ENCODE measurements around the gene HOXC9. TPM values are rescaled to one million over a fixed set of nuclear protein-coding genes. Genes with fewer than 3 reads are reported as not detected.

The HOXC9 gene
- total RNA-seq, 2 donors from 2014 or later, result not detected

DNA sequence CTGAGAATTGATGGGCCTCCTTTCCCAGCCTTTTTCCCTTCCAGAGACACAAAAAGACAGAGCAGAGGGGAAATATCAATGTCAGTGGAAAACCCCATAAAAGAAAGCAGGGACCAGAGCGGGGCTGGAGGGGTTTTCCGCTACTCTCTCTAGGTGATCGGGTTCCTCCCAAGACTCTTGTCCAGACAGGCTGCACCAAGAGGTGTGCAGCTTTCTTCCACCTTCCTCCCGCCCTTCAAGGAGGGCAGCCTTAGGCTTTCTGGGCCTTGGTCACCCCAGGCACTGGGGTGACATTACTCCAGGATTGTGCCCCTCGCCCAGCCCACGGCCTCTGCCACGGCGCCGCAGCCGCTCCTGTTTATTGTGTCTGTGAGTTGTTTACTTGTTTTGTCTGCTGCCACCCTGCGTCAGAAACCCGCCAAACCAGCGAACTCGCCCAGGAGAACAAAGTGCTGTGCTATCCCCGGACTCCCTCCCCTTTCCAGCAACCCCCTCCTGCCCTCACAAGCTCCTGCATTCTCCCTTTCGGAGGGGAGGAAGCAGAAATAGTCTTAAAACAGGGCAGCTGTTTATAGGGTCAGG, 21.6 kb downstream of the HOXC9 start:
- no peak overlapping the region for H3K27ac ChIP-seq
- TF ChIP-seq, protein P1, sequence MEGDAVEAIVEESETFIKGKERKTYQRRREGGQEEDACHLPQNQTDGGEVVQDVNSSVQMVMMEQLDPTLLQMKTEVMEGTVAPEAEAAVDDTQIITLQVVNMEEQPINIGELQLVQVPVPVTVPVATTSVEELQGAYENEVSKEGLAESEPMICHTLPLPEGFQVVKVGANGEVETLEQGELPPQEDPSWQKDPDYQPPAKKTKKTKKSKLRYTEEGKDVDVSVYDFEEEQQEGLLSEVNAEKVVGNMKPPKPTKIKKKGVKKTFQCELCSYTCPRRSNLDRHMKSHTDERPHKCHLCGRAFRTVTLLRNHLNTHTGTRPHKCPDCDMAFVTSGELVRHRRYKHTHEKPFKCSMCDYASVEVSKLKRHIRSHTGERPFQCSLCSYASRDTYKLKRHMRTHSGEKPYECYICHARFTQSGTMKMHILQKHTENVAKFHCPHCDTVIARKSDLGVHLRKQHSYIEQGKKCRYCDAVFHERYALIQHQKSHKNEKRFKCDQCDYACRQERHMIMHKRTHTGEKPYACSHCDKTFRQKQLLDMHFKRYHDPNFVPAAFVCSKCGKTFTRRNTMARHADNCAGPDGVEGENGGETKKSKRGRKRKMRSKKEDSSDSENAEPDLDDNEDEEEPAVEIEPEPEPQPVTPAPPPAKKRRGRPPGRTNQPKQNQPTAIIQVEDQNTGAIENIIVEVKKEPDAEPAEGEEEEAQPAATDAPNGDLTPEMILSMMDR (IDR thresholded peaks at IDR 0.05), result no peak

DNA sequence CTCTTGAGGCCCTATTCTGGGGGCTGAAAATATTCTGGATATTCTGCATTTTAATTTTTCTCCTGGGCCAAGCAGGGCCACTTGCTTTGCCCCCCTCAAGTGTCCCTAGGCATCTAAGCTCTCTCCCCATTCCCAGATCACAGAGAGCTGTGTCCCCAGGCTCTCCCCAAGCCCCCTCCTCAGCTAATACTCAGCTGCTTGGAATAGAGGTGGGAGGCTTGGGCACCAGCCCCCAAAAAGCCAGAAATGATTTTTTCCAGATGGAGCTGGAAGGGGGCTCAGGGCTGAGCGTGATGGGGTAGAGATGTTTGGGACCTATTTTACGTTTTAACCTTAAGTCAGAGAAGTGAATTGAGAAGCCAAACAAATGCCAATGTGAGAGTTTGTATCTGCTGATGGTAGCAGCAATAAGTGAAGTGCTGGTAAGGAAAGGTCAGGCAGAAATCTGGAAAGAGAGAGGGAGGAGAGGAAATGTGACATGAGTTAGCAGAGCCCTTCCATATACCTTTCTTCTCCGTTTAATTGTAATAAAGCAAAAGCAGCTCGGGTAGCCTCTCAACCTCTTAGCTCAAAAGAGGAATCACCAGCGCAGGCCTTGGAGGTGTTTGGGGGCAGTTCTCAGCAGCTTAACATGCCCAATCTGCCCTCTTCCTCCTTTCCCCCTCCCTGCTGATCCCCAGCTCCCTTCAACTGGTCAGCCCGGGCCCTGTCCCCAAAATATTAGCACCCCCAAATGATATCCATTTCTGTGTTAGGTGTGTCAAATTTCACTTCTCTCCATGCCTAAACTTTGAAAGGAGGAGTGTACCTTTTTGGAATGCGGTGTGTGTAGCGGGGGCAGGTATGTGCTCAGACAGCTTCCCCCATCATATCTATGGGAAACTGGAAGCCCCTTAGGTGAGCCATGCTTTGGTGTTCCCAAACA, 23.3 kb downstream of the HOXC9 start:
- TF ChIP-seq, protein P1 (IDR thresholded peaks at IDR 0.05), result no peak
- no peaks in the 10 kb centered on the region for H3K9me3 ChIP-seq
- no peak overlapping the region for H3K4me3 ChIP-seq
- DNase-seq (ENCODE audit: low spot score), result no peak
- H3K36me3 ChIP-seq, result no peaks in the 10 kb centered on the region
- H3K27ac ChIP-seq, result no peak overlapping the region
- H3K4me1 ChIP-seq, result peaks cover 0 to 19% of the 10 kb centered on the region in 2 donors
- peaks cover 16 to 29% of the 10 kb centered on the region in 2 donors for H3K27me3 ChIP-seq

More for the DNA sequence above, 21.6 kb downstream of the HOXC9 start:
- Histone ChIP-seq H3K9me3 (no peaks in the 10 kb centered on the region), H3K4me1 (peaks cover 0 to 36% of the 10 kb centered on the region in 2 donors), H3K27me3 (peaks cover 9 to 29% of the 10 kb centered on the region in 2 donors), H3K4me3 (no peak overlapping the region), H3K36me3 (no peaks in the 10 kb centered on the region)
- no peak for DNase-seq (ENCODE audit: low spot score)

DNA sequence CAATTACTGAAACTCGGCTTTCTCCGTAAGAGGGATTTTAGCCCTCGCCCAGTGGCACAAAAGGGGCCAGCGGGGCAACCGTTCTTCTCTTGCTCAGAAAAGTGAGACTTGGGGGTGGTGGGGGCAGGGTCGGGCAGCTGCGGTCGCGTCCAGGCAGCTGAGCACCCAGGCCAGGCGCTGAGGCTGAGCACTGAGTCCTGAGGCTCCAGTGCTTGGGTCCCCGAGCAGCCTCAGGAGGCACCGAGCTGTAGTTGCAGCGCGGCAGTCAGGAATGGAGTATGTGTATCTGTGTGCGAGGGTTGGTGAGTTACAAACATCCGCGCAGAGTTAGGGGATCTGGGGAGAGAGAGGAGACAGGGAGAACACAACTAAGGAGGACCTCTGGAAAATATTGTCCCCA, 24.2 kb downstream of the HOXC9 start:
- Histone ChIP-seq H3K4me3 (no peak overlapping the region), H3K9me3 (no peaks in the 10 kb centered on the region), H3K4me1 (peaks cover 0 to 12% of the 10 kb centered on the region in 2 donors), H3K27ac (no peak overlapping the region), H3K27me3 (peaks cover 24 to 38% of the 10 kb centered on the region in 2 donors), H3K36me3 (no peaks in the 10 kb centered on the region)
- no peak for DNase-seq (ENCODE audit: low spot score)
- TF ChIP-seq, protein P1 (IDR thresholded peaks at IDR 0.05), result no peak

DNA sequence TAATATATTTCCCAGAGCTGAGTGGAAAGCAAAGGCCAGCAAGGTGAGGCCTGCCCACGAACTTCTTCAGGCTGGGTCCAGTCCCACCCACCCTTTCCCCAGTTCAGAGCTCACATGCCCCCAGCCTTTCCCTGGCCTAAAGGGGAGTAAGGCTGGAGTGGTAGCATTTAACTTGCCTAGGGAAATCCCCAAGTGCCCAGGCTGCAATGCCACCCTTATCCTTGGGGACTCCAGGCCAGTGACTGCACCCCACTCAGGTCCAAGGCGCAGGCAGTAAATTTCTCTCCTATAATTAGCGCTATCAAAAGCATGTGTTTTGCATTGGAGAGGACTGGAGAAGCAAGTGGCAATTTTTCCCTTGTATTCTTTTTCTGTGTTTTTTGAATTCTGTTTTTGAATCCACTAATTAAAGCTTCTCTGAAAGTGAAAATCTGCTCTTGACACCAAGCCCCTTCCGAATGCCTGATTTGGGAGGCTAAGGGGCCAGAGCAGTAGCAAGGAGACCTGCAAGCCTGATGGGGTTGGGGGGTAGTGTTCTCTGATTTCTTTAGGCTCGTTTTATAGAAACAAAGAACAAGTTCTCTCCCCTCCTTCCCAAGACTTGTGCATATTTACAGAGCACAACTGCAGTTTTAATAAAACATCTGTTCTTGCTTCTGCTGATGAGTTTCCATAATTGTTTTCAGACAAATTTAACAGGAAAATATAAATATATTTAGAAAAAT, 24.8 kb downstream of the HOXC9 start:
- Histone ChIP-seq H3K27ac (no peak overlapping the region), H3K4me1 (peaks cover 0 to 12% of the 10 kb centered on the region in 2 donors), H3K36me3 (no peaks in the 10 kb centered on the region), H3K27me3 (peaks cover 25 to 45% of the 10 kb centered on the region in 2 donors), H3K9me3 (no peaks in the 10 kb centered on the region), H3K4me3 (no peak overlapping the region)
- TF ChIP-seq, protein P1 (IDR thresholded peaks at IDR 0.05), result no peak
- DNase-seq (ENCODE audit: low spot score), result no peak

DNA sequence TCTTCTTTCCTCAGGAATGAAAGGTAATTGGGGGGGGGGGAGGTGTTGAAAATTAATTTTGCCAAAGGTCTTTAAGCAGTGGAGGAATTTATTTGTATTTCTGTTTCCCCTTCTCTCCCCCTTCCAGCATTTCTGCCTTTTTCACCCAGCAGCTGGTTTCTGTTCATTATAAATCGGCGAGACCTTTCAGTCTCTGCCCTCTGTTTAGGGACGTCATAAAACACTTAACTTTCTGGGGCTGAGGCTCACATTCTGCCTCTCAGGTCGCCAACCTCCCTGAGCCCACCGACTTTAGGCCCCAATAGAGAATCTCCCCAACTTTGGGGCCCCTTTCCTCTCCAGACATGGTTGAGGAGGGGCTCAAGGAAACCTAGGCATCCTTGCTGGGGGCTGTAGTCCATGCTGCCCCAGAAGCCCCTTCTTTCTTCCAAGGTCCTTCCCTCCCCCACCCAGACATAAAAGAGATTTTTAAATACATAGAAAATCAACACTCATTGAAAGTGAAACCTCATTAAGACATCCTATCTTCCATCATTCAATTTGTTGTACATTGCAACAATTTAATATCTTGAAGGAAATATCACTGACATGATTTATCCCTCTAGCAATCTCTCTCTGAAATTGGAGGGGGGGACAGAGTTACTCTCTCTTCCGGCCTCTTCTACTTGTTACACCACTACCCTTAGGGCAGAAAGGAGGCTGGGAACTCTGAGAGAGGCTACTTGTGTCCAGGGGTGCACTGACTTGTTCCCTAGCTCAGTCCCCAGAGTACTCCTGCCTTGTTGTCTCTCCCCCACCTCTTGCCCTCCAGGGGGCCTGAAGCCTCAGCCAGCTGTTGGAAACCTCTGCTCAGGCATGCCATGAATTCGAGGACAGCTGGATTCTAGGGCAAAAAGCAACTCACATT, 25.8 kb downstream of the HOXC9 start:
- Histone ChIP-seq H3K4me3 (no peak overlapping the region), H3K27me3 (peaks cover 33 to 52% of the 10 kb centered on the region in 2 donors), H3K9me3 (no peaks in the 10 kb centered on the region), H3K27ac (no peak overlapping the region), H3K36me3 (no peaks in the 10 kb centered on the region), H3K4me1 (peaks cover 0 to 11% of the 10 kb centered on the region in 2 donors)
- TF ChIP-seq, protein P1 (IDR thresholded peaks at IDR 0.05), result no peak
- no peak for DNase-seq (ENCODE audit: low spot score)
